Esophagus squamous epithelium (tissue), 4 donors: Measurements from ENCODE around the gene TOB1.

Experiments used
- POLR2A ChIP-seq, 4 donors: fragments of 450-650 bp; IDR thresholded peaks; one replicate each; pipeline ENCODE4 v1.6.1; 2017; ENCODE audit warnings: antibody characterized with exemption in 4 of 4, mild to moderate bottlenecking in 4 of 4, moderate library complexity in 3 of 4
- TF ChIP-seq, protein P1 (sequence below), 6 experiments: fragments of 450-650 bp in 4 of 6; fragments of 200-600 bp in 2 of 6; sonication (generic) in 2 of 6; IDR thresholded peaks; one replicate each; pipeline ENCODE4 v1.5.1; 2016 to 2019; ENCODE audit warnings: antibody characterized with exemption in 6 of 6, mild to moderate bottlenecking in 4 of 6, moderate library complexity in 4 of 6

GRCh38 chr17:50887705-50888245, 21.6 kb upstream of the TOB1 start:
- TF ChIP-seq, protein P1, sequence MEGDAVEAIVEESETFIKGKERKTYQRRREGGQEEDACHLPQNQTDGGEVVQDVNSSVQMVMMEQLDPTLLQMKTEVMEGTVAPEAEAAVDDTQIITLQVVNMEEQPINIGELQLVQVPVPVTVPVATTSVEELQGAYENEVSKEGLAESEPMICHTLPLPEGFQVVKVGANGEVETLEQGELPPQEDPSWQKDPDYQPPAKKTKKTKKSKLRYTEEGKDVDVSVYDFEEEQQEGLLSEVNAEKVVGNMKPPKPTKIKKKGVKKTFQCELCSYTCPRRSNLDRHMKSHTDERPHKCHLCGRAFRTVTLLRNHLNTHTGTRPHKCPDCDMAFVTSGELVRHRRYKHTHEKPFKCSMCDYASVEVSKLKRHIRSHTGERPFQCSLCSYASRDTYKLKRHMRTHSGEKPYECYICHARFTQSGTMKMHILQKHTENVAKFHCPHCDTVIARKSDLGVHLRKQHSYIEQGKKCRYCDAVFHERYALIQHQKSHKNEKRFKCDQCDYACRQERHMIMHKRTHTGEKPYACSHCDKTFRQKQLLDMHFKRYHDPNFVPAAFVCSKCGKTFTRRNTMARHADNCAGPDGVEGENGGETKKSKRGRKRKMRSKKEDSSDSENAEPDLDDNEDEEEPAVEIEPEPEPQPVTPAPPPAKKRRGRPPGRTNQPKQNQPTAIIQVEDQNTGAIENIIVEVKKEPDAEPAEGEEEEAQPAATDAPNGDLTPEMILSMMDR (IDR thresholded peaks at IDR 0.05) = no peak
- no peak for TF ChIP-seq POLR2A (IDR thresholded peaks at IDR 0.05)
